ENCODE results near the gene ANKRD65. TPM values are rescaled to one million over a fixed set of nuclear protein-coding genes. Genes with fewer than 3 reads are reported as not detected.
"Not testable (repeated sequence)": the region's sequence is repeated elsewhere in the genome, so short reads cannot be mapped to it uniquely, and the experiment has no call there.

Gene ANKRD65
- total RNA-seq, 1 donor from 2014 or later: 1.7 TPM

- H3K4me1 ChIP-seq: peaks cover 71% of the 10 kb centered on the region
- no peak overlapping the region for H3K4me3 ChIP-seq
- H3K9me3 ChIP-seq (replicated peaks): no peaks in the 10 kb centered on the region
- no peak overlapping the region for H3K27ac ChIP-seq (replicated peaks)
- H3K36me3 ChIP-seq: peaks cover 52% of the 10 kb centered on the region
- H3K27me3 ChIP-seq (ENCODE audit: low read depth): no peaks in the 10 kb centered on the region
- intact Hi-C loops (cut with micrococcal nuclease): no loop called here
- DNase-seq: no peak
- no peak for TF ChIP-seq CTCF (IDR thresholded peaks at IDR 0.05; ENCODE audit: borderline replicate concordance)
Measured at GRCh38 chr1:1403653-1404052, 17.4 kb downstream of the ANKRD65 start.

- H3K9me3 ChIP-seq (replicated peaks); intact Hi-C loops (cut with micrococcal nuclease); H3K27me3 ChIP-seq (ENCODE audit: low read depth); H3K27ac ChIP-seq (replicated peaks); H3K4me3 ChIP-seq; DNase-seq: not testable (repeated sequence)
- Histone ChIP-seq H3K4me1 (peaks cover 71% of the 10 kb centered on the region), H3K36me3 (peaks cover 55% of the 10 kb centered on the region)
Measured at GRCh38 chr1:1402901-1403392, 18.1 kb downstream of the ANKRD65 start.

DNA sequence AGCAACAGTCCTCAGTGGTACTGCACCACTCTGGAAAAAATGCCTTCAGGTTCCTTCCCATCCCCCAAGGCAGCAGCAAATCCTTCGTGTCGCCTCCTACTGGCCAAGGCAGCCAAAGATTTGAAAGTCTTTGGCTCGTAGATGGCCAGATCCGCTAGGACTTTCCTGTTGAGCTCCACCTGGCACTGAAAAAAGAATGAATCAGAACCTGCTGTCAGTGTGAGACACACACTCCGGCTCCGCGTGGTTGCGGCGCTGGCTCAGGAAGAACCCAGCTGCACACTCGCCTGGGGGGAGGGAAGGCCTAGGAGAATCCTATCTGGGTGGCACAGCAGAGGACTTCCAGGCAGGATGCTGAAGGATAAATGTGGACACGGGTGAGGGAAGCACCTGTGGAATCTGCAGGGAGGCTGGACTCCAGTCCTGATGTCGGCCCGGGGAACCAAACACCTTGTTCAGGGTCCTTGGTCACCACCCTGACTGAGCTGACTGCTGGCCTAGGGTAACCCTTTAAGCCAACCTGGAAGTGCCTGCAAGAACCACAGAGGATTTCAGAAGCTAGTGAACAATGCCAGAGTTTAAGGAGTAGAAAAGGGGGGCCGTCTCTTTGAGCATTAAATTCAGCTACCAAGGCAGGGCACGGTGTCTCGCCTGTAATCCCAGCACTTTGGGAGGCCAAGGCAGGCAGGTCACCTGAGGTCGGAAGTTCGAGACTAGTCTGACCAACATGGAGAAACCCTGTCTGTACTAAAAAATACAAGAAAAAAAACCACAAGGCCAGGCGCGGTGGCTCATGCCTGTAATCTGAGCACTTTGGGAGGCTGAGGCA, 18.8 kb downstream of the ANKRD65 start:
- peaks cover 62% of the 10 kb centered on the region for H3K36me3 ChIP-seq
- H3K27me3 ChIP-seq (ENCODE audit: low read depth): no peaks in the 10 kb centered on the region
- no peaks in the 10 kb centered on the region for H3K9me3 ChIP-seq (replicated peaks)
- H3K27ac ChIP-seq (replicated peaks): no peak overlapping the region
- DNase-seq: no peak
- peaks cover 71% of the 10 kb centered on the region for H3K4me1 ChIP-seq
- H3K4me3 ChIP-seq: no peak overlapping the region
- intact Hi-C loops (cut with micrococcal nuclease): no loop called here
- peak; percentile 46 for TF ChIP-seq CTCF (IDR thresholded peaks at IDR 0.05; ENCODE audit: borderline replicate concordance)

- Histone ChIP-seq H3K9me3 (replicated peaks) (no peaks in the 10 kb centered on the region), H3K27ac (replicated peaks) (no peak overlapping the region), H3K36me3 (peaks cover 69% of the 10 kb centered on the region), H3K27me3 (ENCODE audit: low read depth) (no peaks in the 10 kb centered on the region), H3K4me1 (peaks cover 72% of the 10 kb centered on the region), H3K4me3 (no peak overlapping the region)
- no peak for DNase-seq
- intact Hi-C loops (cut with micrococcal nuclease): no loop called here
- TF ChIP-seq CTCF (IDR thresholded peaks at IDR 0.05; ENCODE audit: borderline replicate concordance): no peak
Measured at GRCh38 chr1:1401457-1402010, 19.5 kb downstream of the ANKRD65 start.

GRCh38 chr1:1400576-1401456, 20.3 kb downstream of the ANKRD65 start:
- no peaks in the 10 kb centered on the region for H3K27me3 ChIP-seq (ENCODE audit: low read depth)
- H3K4me1 ChIP-seq: peaks cover 72% of the 10 kb centered on the region
- H3K36me3 ChIP-seq: peaks cover 76% of the 10 kb centered on the region
- peak overlapping the region; percentile 99 for H3K4me3 ChIP-seq
- intact Hi-C loops (cut with micrococcal nuclease): no loop called here
- no peak for DNase-seq
- no peaks in the 10 kb centered on the region for H3K9me3 ChIP-seq (replicated peaks)
- no peak for TF ChIP-seq CTCF (IDR thresholded peaks at IDR 0.05; ENCODE audit: borderline replicate concordance)
- H3K27ac ChIP-seq (replicated peaks): peak overlapping the region; percentile 96

All from left ventricle myocardium inferior (tissue), 1 donor.